BLaER1 treated with 17β-estradiol and CSF1 and Interleukin-3, amounts not matched to agents 10 nM and 100 nM (cell line): Measurements from ENCODE around the gene SREK1.

Source experiments
- H3K27ac ChIP-seq, 11 experiments: shearing (Covaris generic); formaldehyde crosslinking; 2 replicates each; pipeline ENCODE4 v1.8.1; 2022
- H3K27me3 ChIP-seq, 11 experiments: shearing (Covaris generic); formaldehyde crosslinking; 2 replicates each; pipeline ENCODE4 v1.8.1; 2022
- H3K36me3 ChIP-seq, 11 experiments: shearing (Covaris generic); formaldehyde crosslinking; 2 replicates each; pipeline ENCODE4 v1.8.1; 2022
- H3K4me1 ChIP-seq, 10 experiments: shearing (Covaris generic); formaldehyde crosslinking; 2 replicates each; pipeline ENCODE4 v1.8.1; 2022
- H3K4me2 ChIP-seq, 11 experiments: shearing (Covaris generic); formaldehyde crosslinking; 2 replicates each; pipeline ENCODE4 v1.8.1; 2022
- H3K4me3 ChIP-seq, 10 experiments: shearing (Covaris generic); formaldehyde crosslinking; 2 replicates each; pipeline ENCODE4 v1.8.1; 2022
- H3K9ac ChIP-seq, 11 experiments: shearing (Covaris generic); formaldehyde crosslinking; 2 replicates each; pipeline ENCODE4 v1.8.1; 2022
- H3K9me3 ChIP-seq, 11 experiments: shearing (Covaris generic); formaldehyde crosslinking; replicated peaks in 1 of 11; 2 replicates each; pipeline ENCODE4 v1.8.1; 2022
- H4K20me1 ChIP-seq, 11 experiments: shearing (Covaris generic); formaldehyde crosslinking; 2 replicates each; pipeline ENCODE4 v1.8.1; 2022
- Cebpa-rat ChIP-seq, 11 experiments: shearing (Covaris generic); IDR thresholded peaks; 2 replicates each; pipeline ENCODE4 v1.8.1; 2022

Gene SREK1, protein sequence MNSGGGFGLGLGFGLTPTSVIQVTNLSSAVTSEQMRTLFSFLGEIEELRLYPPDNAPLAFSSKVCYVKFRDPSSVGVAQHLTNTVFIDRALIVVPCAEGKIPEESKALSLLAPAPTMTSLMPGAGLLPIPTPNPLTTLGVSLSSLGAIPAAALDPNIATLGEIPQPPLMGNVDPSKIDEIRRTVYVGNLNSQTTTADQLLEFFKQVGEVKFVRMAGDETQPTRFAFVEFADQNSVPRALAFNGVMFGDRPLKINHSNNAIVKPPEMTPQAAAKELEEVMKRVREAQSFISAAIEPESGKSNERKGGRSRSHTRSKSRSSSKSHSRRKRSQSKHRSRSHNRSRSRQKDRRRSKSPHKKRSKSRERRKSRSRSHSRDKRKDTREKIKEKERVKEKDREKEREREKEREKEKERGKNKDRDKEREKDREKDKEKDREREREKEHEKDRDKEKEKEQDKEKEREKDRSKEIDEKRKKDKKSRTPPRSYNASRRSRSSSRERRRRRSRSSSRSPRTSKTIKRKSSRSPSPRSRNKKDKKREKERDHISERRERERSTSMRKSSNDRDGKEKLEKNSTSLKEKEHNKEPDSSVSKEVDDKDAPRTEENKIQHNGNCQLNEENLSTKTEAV

DNA sequence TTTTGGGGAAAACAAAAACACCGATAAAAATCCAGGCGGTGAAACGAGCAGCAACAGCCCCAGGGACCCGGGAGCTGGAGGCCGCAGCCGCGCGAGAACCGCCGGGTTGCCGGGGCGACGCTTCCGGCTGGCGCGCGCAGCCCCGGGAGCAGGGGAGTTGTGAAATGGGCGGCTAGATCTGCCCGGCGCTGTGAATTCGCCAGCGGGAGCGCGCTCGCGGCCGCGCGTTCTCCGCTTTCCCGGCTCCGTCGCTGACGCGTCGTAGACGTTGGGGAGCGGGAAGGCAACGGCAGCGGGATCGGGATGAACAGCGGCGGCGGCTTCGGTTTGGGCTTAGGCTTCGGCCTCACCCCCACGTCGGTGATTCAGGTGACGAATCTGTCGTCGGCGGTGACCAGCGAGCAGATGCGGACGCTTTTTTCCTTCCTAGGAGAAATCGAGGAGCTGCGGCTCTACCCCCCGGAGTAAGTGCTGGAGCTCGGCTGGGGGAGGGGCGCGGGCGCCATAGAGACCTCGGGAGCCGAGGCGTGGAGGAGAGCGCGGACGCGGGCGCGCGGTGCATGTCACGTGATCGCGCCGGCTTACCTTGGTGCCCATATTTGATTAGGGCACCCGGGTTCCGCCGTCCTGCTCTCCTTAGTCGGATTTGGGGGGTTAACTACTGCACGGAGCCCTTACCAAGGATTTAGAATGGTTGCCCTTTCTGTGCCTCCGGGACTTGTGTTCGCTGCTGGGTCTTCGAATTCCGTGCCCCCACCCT is at the start of gene SREK1:
Gene SREK1, plus strand, starts transcription at position 227 of the 760 bp plus-strand sequence. Its CDS starts 77 bp downstream, at position 304.
- Histone ChIP-seq H3K36me3 (peaks cover 8 to 31% (median 14%) of the 10 kb centered on the region in 11 experiments; a peak in 20 of 22 replicates), H3K9me3 (peaks cover 0 to 13% (median 9%) of the 10 kb centered on the region in 11 experiments; a peak in 19 of 22 replicates), H3K4me2 (peak within 1 kb of the TSS; percentile 63 to 94 (median 85)), H4K20me1 (peaks cover 0 to 41% (median 34%) of the 10 kb centered on the region in 11 experiments; a peak in 15 of 22 replicates), H3K4me1 (peaks cover 20 to 42% (median 31%) of the 10 kb centered on the region in 10 experiments), H3K27ac (peak within 1 kb of the TSS; percentile 95 to 99 (median 98)), H3K9ac (peak within 1 kb of the TSS; percentile 94 to 99 (median 96)), H3K4me3 (peak within 1 kb of the TSS; percentile 68 to 82 (median 81)), H3K27me3 (no peaks in the 10 kb centered on the region)
- peak in 10 of 11 experiments; percentile 19 to 87 (median 72); a peak in 12 of 22 replicates for TF ChIP-seq Cebpa-rat (IDR thresholded peaks at IDR 0.05)

DNA sequence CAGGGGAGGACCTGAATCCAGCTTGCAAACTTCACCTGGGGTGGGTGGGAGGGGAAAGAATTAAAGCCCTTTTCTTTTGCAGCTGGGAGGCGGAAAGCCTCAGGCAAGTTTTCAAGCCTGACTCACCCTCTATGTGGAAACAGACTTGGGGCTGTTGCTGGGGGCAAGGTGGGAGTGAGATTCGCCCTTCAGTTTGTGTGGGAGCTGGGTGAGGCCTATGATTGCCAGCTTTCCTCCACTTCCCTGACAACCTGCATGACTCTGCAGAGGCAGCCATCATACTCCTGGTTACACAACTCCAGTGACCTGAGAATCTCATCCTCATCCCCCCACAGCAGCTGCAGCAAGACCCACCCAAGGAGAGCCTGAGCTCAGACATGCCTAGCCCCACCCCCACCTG is 43.2 kb upstream of the SREK1 start:
- Histone ChIP-seq H4K20me1 (no peaks in the 10 kb centered on the region), H3K27me3 (no peaks in the 10 kb centered on the region)

DNA sequence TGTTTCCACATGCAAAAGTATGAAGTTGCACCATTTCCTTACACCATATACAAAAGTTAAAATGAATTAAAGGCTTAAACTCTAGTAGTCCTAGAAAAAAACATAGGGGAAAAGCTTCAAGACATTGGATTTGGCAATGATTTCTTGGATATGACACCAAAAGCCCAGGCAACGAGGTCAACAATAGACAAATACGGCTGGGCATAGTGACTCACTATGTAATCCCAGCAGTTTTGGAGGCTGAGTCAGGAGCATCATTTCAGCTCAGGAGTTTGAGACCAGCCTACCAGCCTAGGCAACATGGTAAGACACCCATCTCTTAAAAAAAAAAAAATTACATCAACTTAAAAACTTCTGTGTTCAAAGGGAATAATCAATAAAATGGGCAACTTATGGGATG is 30.9 kb upstream of the SREK1 start:
- Histone ChIP-seq H3K9ac (no peak overlapping the region), H3K4me2 (no peak overlapping the region), H3K4me1 (no peaks in the 10 kb centered on the region), H3K4me3 (no peak overlapping the region), H3K27me3 (no peaks in the 10 kb centered on the region), H4K20me1 (no peaks in the 10 kb centered on the region), H3K36me3 (no peaks in the 10 kb centered on the region), H3K9me3 (peaks cover 13 to 37% (median 27%) of the 10 kb centered on the region in 11 experiments; a peak in 21 of 22 replicates), H3K27ac (no peak overlapping the region)
- TF ChIP-seq Cebpa-rat (IDR thresholded peaks at IDR 0.05), result no peak

More for the DNA sequence above, 43.2 kb upstream of the SREK1 start:
- Histone ChIP-seq H3K36me3 (peaks cover 0 to 23% (median 20%) of the 10 kb centered on the region in 11 experiments; a peak in 15 of 22 replicates), H3K9me3 (peaks cover 62 to 87% (median 77%) of the 10 kb centered on the region in 11 experiments), H3K27ac (no peak overlapping the region), H3K9ac (no peak overlapping the region), H3K4me2 (no peak overlapping the region), H3K4me1 (no peaks in the 10 kb centered on the region), H3K4me3 (no peak overlapping the region)
- no peak for TF ChIP-seq Cebpa-rat (IDR thresholded peaks at IDR 0.05)

DNA sequence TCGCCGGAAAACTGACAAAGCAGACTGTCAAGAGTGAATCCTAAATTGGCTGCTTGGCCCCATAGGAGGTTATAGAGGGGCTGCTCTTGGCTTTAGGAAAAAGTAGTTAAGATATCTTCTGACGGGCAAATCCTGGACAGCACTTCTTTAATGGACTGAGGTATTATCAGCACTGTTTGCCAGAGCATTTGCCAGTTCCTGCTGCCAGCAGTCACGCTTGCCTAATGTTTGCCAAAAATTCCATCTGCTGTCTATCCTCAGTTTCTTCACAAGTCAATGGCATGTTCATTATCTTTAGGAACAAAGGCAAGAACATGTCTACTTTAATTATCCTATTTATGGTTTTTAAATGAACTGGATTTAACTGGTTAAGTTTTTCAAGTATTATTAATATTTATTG is 25.8 kb upstream of the SREK1 start:
- Histone ChIP-seq H3K4me3 (no peak overlapping the region), H3K27ac (no peak overlapping the region), H3K36me3 (no peaks in the 10 kb centered on the region), H4K20me1 (no peaks in the 10 kb centered on the region), H3K9me3 (peaks cover 0 to 5% (median 0%) of the 10 kb centered on the region in 11 experiments; a peak in 2 of 22 replicates), H3K4me2 (no peak overlapping the region), H3K9ac (no peak overlapping the region), H3K27me3 (no peaks in the 10 kb centered on the region), H3K4me1 (0 out of 20 replicates have a peak, but pooled peaks cover 0 to 3% (median 0%) of the 10 kb centered on the region in 10 experiments)
- TF ChIP-seq Cebpa-rat (IDR thresholded peaks at IDR 0.05), result no peak

DNA sequence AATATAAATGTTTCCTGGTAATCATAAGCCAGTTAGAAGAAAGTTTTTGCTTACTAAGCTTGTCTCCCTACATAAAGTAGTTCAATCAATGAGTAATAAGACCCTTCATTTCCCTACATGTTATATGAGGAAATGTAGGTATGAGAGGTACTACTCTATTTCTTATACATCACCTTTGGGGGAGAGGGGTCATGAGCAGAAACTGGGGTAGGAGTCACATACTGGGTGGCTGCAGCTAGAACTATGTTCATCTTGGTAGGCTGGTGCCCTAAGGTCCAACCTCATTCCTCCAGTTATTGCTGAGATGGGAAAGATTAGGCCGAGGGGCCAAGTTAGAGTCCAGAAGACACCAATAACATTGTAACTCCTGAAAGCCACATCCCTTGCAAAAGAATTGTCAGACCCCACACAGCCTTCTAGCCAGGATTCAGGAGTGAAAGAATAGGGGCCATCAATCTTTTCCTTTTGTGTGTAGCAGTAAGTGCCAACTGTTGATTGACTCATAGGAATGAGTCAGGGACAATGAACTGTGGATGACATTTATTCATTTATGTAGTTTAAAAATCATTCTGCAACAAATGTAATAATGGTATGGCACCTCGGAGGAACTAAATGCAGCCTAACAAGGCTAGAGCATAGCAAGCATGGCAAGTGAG is 21.6 kb upstream of the SREK1 start:
- H3K9me3 ChIP-seq, result no peaks in the 10 kb centered on the region
- H3K4me3 ChIP-seq, result no peak overlapping the region
- no peaks in the 10 kb centered on the region for H4K20me1 ChIP-seq
- H3K4me2 ChIP-seq, result no peak overlapping the region
- TF ChIP-seq Cebpa-rat (IDR thresholded peaks at IDR 0.05), result no peak
- H3K4me1 ChIP-seq, result 0 out of 20 replicates have a peak, but pooled peaks cover 0 to 3% (median 0%) of the 10 kb centered on the region in 10 experiments
- H3K27ac ChIP-seq, result no peak overlapping the region
- H3K27me3 ChIP-seq, result no peaks in the 10 kb centered on the region
- no peak overlapping the region for H3K9ac ChIP-seq
- no peaks in the 10 kb centered on the region for H3K36me3 ChIP-seq

DNA sequence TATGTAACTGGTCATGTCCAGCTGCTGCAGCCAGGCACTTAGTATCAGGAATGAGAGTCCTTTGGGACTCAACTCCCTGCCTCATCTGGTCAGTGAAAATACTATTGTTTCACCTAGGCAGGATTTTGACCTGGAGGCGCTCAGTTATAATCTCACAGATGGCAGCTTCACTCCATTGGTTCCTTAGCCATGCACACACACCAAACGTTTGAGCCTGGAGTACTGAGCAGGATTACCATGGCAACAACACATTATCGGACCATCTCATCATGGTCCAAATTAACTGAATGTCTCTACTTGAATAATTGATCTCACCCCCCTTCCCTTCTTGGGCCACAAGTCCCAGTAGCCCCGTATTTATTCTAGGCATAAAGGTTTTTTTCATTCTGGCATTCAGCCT is 15.0 kb upstream of the SREK1 start:
- Histone ChIP-seq H3K27me3 (no peaks in the 10 kb centered on the region), H3K27ac (no peak overlapping the region), H3K4me2 (no peak overlapping the region), H3K36me3 (no peaks in the 10 kb centered on the region), H3K4me1 (no peaks in the 10 kb centered on the region), H4K20me1 (no peaks in the 10 kb centered on the region), H3K4me3 (no peak overlapping the region), H3K9ac (no peak overlapping the region), H3K9me3 (peaks cover 0 to 23% (median 7%) of the 10 kb centered on the region in 11 experiments; a peak in 7 of 22 replicates)
- no peak for TF ChIP-seq Cebpa-rat (IDR thresholded peaks at IDR 0.05)

DNA sequence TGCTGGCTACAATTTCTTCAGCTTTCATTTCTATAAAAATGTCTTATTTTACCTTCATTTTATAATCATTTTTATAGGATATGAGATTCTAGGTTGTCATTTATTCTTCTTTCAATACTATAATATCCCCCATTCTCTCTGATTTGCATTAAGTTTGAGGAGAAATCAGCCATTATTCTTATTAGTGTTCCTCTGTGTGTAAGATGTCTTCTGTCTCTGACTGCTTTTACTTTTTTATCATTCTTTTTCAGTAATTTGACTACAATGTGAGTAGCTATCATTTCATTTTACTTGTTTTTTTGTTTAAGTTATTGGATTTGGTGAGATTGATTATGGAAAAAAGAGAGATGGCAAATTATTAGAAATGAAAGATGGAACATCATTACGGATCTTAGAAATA is 13.6 kb upstream of the SREK1 start:
- H3K27ac ChIP-seq, result no peak overlapping the region
- H3K9me3 ChIP-seq, result peaks cover 0 to 23% (median 7%) of the 10 kb centered on the region in 11 experiments; a peak in 7 of 22 replicates
- no peaks in the 10 kb centered on the region for H3K27me3 ChIP-seq
- no peak overlapping the region for H3K4me2 ChIP-seq
- no peak for TF ChIP-seq Cebpa-rat (IDR thresholded peaks at IDR 0.05)
- no peaks in the 10 kb centered on the region for H3K36me3 ChIP-seq
- no peak overlapping the region for H3K9ac ChIP-seq
- no peaks in the 10 kb centered on the region for H4K20me1 ChIP-seq
- no peaks in the 10 kb centered on the region for H3K4me1 ChIP-seq
- no peak overlapping the region for H3K4me3 ChIP-seq

DNA sequence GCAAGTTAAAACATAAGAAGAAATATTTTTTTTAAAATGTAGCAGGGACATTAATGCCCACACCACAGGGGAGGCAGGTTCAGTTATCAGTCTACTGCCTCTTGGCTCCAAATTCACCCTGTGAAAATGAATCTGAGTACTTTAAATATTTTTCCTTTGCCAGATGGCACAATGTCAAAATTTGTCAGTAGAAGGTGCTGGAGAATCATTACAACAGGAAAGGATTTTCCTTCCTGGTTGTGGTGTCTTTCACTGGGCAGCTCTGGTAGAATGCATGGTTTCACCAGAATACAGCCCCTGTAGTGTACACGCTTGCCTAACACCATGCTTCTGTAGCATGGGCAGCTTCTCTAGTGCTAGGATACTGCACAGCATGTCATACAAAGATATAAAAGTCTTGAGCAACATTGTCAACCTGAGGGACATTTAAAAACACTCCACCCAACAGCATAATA is 9.7 kb upstream of the SREK1 start:
- H4K20me1 ChIP-seq, result no peaks in the 10 kb centered on the region
- peaks cover 0 to 12% (median 0%) of the 10 kb centered on the region in 10 experiments; a peak in 5 of 20 replicates for H3K4me1 ChIP-seq
- H3K9ac ChIP-seq, result no peak overlapping the region
- H3K4me3 ChIP-seq, result no peak overlapping the region
- no peaks in the 10 kb centered on the region for H3K27me3 ChIP-seq
- H3K4me2 ChIP-seq, result no peak overlapping the region
- no peak overlapping the region for H3K27ac ChIP-seq
- no peaks in the 10 kb centered on the region for H3K36me3 ChIP-seq
- H3K9me3 ChIP-seq, result peaks cover 0 to 20% (median 6%) of the 10 kb centered on the region in 11 experiments; a peak in 7 of 22 replicates
- TF ChIP-seq Cebpa-rat (IDR thresholded peaks at IDR 0.05), result no peak
